Cardiac muscle cell (in vitro differentiated cells and primary cell): ENCODE results near the gene SNX30. TPM values are rescaled to one million over a fixed set of nuclear protein-coding genes. Genes with fewer than 3 reads are reported as not detected.

Source experiments
- DNase-seq, 2 donors: peaks; one replicate each; pipeline versions ENCODE4 v3.0.0 to v3.0.0-alpha.2; 2010 to 2017; ENCODE audit warnings: low read depth in 1 of 2, low spot score in 1 of 2
- H3K27ac ChIP-seq: fragments of 200-600 bp; sonication (generic); 2 replicates; pipeline ENCODE4 v1.5.1; 2016
- H3K27me3 ChIP-seq: fragments of 200-600 bp; sonication (generic); 2 replicates; pipeline ENCODE4 v1.6.0; 2016; ENCODE audit warnings: control low read depth
- H3K36me3 ChIP-seq: fragments of 200-600 bp; sonication (generic); 2 replicates; pipeline ENCODE4 v1.5.1; 2016; ENCODE audit warnings: control low read depth
- H3K4me1 ChIP-seq: fragments of 200-600 bp; sonication (generic); 2 replicates; pipeline ENCODE4 v1.8.1; 2017; ENCODE audit warnings: low read depth, mild to moderate bottlenecking, mixed run types
- H3K4me3 ChIP-seq: fragments of 200-600 bp; sonication (generic); 2 replicates; pipeline ENCODE4 v1.5.1; 2016; ENCODE audit warnings: mild to moderate bottlenecking
- H3K9me3 ChIP-seq: fragments of 200-600 bp; sonication (generic); 2 replicates; pipeline ENCODE4 v1.5.1; 2017; ENCODE audit warnings: low read depth, mild to moderate bottlenecking, control low read depth
- polyA plus RNA-seq: library from polyadenylated mRNA; unstranded; fragments of >200 nt; fragmentation: Nextera tagmentation; extraction: Ambion mirVana; gene quantifications from 2 replicates; pipeline ENCODE4 v1.2.1, GENCODE V29; 2016
- total RNA-seq: library from RNA; depleted of rRNA; stranded (reverse); fragments of >200 nt; gene quantifications from 2 replicates; pipeline ENCODE4 v1.2.3, GENCODE V29; 2016
- TF ChIP-seq, protein P1 (sequence below): IDR thresholded peaks from 2 replicates; pipeline ENCODE4 v1.5.1; 2012; ENCODE audit warnings: low read depth, mild to moderate bottlenecking, low read length

SNX30 gene
- total and polyA plus RNA-seq, 2 experiments from 2014 or later: 3.4 to 8.3 TPM

DNA sequence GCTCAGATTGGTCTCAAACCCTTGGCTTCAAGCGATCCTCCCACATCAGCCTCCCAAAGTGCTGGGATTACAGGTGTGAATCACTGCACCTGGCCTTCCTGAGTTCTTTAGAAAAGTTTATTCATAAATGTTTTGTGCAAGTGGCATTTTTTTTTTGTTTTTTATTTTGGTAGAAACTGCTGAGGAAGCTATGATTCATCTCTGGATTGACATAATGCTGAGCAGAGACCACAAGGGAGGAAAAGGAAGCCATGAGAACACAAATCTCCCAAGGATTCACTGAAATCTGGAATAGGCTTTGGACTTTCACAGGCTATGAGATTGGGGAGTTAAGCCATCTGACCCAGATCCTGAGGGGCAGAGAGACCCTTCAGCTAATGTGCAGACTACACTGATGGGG lies 143.5 kb downstream of the SNX30 start:
- peak in 1 of 2 donors; percentile 52 for DNase-seq
- TF ChIP-seq, protein P1, sequence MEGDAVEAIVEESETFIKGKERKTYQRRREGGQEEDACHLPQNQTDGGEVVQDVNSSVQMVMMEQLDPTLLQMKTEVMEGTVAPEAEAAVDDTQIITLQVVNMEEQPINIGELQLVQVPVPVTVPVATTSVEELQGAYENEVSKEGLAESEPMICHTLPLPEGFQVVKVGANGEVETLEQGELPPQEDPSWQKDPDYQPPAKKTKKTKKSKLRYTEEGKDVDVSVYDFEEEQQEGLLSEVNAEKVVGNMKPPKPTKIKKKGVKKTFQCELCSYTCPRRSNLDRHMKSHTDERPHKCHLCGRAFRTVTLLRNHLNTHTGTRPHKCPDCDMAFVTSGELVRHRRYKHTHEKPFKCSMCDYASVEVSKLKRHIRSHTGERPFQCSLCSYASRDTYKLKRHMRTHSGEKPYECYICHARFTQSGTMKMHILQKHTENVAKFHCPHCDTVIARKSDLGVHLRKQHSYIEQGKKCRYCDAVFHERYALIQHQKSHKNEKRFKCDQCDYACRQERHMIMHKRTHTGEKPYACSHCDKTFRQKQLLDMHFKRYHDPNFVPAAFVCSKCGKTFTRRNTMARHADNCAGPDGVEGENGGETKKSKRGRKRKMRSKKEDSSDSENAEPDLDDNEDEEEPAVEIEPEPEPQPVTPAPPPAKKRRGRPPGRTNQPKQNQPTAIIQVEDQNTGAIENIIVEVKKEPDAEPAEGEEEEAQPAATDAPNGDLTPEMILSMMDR: no peak
- Histone ChIP-seq H3K27me3 (peaks cover 28% of the 10 kb centered on the region), H3K4me1 (no peaks in the 10 kb centered on the region), H3K27ac (no peak overlapping the region), H3K4me3 (no peak overlapping the region), H3K36me3 (no peaks in the 10 kb centered on the region), H3K9me3 (no peaks in the 10 kb centered on the region)

DNA sequence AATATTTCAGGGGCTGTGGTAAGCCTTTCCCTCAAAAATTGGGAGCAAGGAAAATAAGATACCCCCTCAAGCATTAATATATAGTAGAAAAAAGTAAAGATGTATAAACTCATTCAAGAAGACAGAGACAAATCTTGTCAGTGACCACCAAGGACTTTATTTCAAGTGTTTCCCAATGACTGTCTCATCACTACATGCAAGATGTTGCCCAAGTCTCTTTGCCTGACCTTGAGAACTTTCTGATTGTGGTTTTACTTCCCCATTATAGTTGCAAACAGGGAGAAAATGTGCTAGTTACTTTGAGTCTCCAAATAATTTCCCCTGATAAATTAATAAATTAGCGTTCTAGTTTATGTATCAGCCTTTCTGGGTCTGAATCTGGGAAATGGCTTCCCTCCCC lies 144.1 kb downstream of the SNX30 start:
- no peak overlapping the region for H3K27ac ChIP-seq
- H3K27me3 ChIP-seq: peaks cover 25% of the 10 kb centered on the region
- no peak overlapping the region for H3K4me3 ChIP-seq
- no peaks in the 10 kb centered on the region for H3K4me1 ChIP-seq
- TF ChIP-seq, protein P1: no peak
- H3K36me3 ChIP-seq: no peaks in the 10 kb centered on the region
- H3K9me3 ChIP-seq: no peaks in the 10 kb centered on the region
- DNase-seq: no peak

DNA sequence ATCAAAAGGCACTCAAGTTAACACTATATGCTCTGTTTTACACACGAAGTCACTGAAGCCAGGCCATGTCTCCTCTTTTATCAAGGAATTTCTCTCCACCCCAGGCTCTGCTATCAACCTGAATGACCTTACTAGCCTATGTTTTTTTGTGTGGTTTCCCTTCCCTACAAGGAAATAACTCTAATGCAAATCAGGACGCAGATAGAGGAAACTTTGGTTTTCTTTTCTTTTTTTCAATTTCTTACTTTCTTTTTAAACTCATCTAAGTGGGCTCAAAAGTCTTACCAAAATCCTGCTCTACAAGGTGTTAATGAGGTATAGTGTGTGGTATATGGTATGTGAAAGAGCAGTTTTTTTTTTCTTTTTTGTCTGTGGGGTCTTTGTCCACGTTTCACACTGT lies 145.6 kb downstream of the SNX30 start:
- H3K27me3 ChIP-seq: peaks cover 19% of the 10 kb centered on the region
- H3K4me3 ChIP-seq: no peak overlapping the region
- H3K36me3 ChIP-seq: no peaks in the 10 kb centered on the region
- TF ChIP-seq, protein P1: no peak
- no peak for DNase-seq
- no peak overlapping the region for H3K27ac ChIP-seq
- H3K4me1 ChIP-seq: no peaks in the 10 kb centered on the region
- H3K9me3 ChIP-seq: no peaks in the 10 kb centered on the region

DNA sequence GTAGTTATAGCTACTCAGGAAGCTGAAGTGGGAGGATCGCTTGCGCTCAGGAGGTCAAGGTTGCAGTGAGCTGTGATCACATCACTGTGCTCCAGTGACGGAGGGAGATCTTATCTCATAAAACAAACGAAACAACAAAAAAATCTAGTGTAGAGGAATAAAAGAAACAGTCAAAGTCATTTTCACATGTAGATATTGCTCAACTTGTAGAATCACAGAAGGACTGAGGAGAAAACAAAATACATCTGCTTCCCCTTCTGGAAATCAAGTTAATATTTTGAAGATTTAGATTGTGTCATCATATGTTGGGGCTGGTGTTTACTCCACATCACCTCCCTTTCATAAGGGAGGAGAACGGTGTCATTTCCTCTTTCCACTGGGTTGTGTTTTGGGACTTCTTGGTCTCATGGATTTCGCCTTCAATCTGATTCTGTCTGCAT lies 148.3 kb downstream of the SNX30 start:
- DNase-seq: no peak
- H3K27me3 ChIP-seq: peaks cover 13% of the 10 kb centered on the region
- no peaks in the 10 kb centered on the region for H3K36me3 ChIP-seq
- H3K4me3 ChIP-seq: no peak overlapping the region
- H3K9me3 ChIP-seq: no peaks in the 10 kb centered on the region
- TF ChIP-seq, protein P1: no peak
- no peak overlapping the region for H3K27ac ChIP-seq
- no peaks in the 10 kb centered on the region for H3K4me1 ChIP-seq

DNA sequence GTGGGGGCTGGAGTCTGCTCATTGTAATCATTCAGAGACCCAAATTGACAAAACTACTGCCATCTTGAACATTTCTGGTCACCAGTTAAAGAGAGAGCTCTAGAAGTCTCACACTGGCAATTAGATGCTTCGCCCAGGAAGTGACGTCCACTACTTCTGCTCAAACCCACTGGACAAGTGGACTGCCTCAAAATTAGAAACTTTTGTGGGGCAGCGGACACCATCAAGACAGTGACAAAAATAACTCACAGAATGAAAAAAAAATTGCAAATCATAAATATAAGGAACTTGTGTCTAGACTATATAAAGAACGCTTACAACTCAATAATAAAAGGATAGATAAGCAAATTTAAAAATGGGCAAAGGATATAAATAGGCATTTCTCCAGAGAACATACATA lies 149.9 kb downstream of the SNX30 start:
- Histone ChIP-seq H3K4me3 (no peak overlapping the region), H3K4me1 (peaks cover 9% of the 10 kb centered on the region)

More for the DNA sequence above, 149.9 kb downstream of the SNX30 start:
- DNase-seq: no peak
- TF ChIP-seq, protein P1: no peak
- H3K27ac ChIP-seq: no peak overlapping the region
- no peaks in the 10 kb centered on the region for H3K36me3 ChIP-seq
- H3K27me3 ChIP-seq: peaks cover 8% of the 10 kb centered on the region
- no peaks in the 10 kb centered on the region for H3K9me3 ChIP-seq
